ENCODE results near the gene SYNPR. TPM values are rescaled to one million over a fixed set of nuclear protein-coding genes. Genes with fewer than 3 reads are reported as not detected.

The SYNPR gene
- total RNA-seq, 2 experiments from 2014 or later: not detected

DNA sequence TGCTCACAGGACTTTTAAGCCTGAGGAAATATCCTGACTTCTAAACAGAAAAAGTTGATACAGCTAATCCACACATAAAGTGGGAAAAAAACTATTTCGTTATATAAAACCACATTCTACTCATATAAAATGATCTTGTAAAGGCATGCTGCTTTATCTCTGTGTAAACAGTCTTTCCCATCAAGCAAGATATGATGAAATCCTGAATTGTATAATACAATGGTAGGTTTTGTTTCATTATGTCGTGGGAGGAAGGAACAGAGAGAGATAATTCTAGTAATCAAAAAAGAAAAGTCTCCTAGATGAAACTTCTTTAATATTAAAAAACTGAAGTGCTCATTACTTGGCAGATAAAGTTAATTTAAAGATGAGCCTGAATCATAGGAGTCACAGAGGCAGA, 281.8 kb downstream of the SYNPR start:
- no peaks in the 10 kb centered on the region for H3K27me3 ChIP-seq (ENCODE audit: control insufficient read depth in 1 of 2, insufficient read depth in 2 of 2, low read length in 2 of 2)
- DNase-seq (no peak), ATAC-seq (ENCODE audit: poor library complexity) (no peak)
- ChIA-PET POLR2A (no interaction called here), CTCF (no interaction called here)
- Mint-ChIP-seq H3K9me3 (no peaks in the 10 kb centered on the region), H3K36me3 (ENCODE audit: low read depth) (no peaks in the 10 kb centered on the region), H3K27me3 (no peaks in the 10 kb centered on the region), H3K4me3 (no peak overlapping the region), H3K4me1 (ENCODE audit: low read depth) (no peaks in the 10 kb centered on the region), H3K27ac (no peak overlapping the region)
- H3K36me3 ChIP-seq (ENCODE audit: insufficient read depth, low read length): no peaks in the 10 kb centered on the region
- H3K27ac ChIP-seq (ENCODE audit: low read depth in 1 of 2, low read length in 2 of 2): no peak overlapping the region
- TF ChIP-seq, protein P1, sequence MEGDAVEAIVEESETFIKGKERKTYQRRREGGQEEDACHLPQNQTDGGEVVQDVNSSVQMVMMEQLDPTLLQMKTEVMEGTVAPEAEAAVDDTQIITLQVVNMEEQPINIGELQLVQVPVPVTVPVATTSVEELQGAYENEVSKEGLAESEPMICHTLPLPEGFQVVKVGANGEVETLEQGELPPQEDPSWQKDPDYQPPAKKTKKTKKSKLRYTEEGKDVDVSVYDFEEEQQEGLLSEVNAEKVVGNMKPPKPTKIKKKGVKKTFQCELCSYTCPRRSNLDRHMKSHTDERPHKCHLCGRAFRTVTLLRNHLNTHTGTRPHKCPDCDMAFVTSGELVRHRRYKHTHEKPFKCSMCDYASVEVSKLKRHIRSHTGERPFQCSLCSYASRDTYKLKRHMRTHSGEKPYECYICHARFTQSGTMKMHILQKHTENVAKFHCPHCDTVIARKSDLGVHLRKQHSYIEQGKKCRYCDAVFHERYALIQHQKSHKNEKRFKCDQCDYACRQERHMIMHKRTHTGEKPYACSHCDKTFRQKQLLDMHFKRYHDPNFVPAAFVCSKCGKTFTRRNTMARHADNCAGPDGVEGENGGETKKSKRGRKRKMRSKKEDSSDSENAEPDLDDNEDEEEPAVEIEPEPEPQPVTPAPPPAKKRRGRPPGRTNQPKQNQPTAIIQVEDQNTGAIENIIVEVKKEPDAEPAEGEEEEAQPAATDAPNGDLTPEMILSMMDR (IDR thresholded peaks at IDR 0.05): no peak
- H3K9me3 ChIP-seq (ENCODE audit: control insufficient read depth in 1 of 2, insufficient read depth in 1 of 2, low read length in 2 of 2): no peaks in the 10 kb centered on the region
- intact Hi-C loops (cut with DNase I, micrococcal nuclease): no loop called here
- H3K4me1 ChIP-seq (ENCODE audit: insufficient read depth, low read length): no peaks in the 10 kb centered on the region
- no peak overlapping the region for H3K4me3 ChIP-seq (ENCODE audit: low read length)

DNA sequence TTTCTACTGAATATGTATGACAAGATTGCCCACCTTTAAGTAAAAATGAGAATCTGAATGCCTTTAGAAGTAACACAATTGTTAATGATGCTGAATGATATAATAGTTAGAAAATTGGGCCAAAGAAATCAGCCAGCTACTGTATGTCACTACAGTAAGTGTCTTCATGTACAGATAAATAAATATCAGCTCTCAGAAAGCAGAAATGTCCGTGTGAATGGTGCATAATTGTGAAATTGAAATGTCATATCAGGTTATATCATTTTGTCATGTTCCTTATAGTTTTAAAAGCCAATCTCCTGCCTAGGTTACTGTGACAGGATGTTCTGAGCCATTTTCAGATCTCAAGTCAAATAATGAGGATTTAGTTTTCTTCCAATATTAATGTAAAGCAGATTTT, 283.8 kb downstream of the SYNPR start:
- no peaks in the 10 kb centered on the region for H3K9me3 Mint-ChIP-seq
- POLR2A ChIA-PET: no interaction called here
- no peak overlapping the region for H3K4me3 ChIP-seq (ENCODE audit: low read length)

DNA sequence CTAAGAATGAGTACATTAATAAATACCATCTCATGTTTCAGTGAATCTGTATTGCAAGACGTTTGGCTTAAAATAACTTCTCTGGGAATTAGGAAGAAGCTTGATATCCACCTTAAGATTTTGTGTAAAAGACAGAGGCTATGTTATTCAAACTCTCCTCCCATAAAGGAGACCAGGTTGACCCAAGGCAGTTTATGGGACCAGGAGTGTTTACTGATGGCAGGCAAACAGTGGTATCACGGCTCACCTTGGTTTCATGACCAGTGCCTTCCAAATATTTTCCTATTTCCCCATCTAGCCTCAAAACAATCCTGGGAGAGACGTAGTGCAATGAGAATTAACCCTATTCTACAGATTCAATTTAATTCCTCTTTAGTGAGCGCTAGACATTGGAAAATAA, 284.2 kb downstream of the SYNPR start:
- no peak overlapping the region for H3K27ac Mint-ChIP-seq
- TF ChIP-seq, protein P1 (IDR thresholded peaks at IDR 0.05): no peak
- H3K9me3 Mint-ChIP-seq: no peaks in the 10 kb centered on the region
- no peak for DNase-seq
- ChIA-PET POLR2A (no interaction called here), CTCF (no interaction called here)
- intact Hi-C loops (cut with DNase I, micrococcal nuclease): no loop called here
- no peaks in the 10 kb centered on the region for H3K27me3 Mint-ChIP-seq
- Histone ChIP-seq H3K9me3 (ENCODE audit: control insufficient read depth in 1 of 2, insufficient read depth in 1 of 2, low read length in 2 of 2) (no peaks in the 10 kb centered on the region), H3K4me3 (ENCODE audit: low read length) (no peak overlapping the region), H3K27me3 (ENCODE audit: control insufficient read depth in 1 of 2, insufficient read depth in 2 of 2, low read length in 2 of 2) (no peaks in the 10 kb centered on the region), H3K27ac (ENCODE audit: low read depth in 1 of 2, low read length in 2 of 2) (no peak overlapping the region), H3K36me3 (ENCODE audit: insufficient read depth, low read length) (no peaks in the 10 kb centered on the region), H3K4me1 (ENCODE audit: insufficient read depth, low read length) (no peaks in the 10 kb centered on the region)
- H3K4me1 Mint-ChIP-seq (ENCODE audit: low read depth): no peaks in the 10 kb centered on the region
- ATAC-seq (ENCODE audit: poor library complexity): no peak
- no peaks in the 10 kb centered on the region for H3K36me3 Mint-ChIP-seq (ENCODE audit: low read depth)
- H3K4me3 Mint-ChIP-seq: no peak overlapping the region

More for the DNA sequence above, 283.8 kb downstream of the SYNPR start:
- no peak for ATAC-seq (ENCODE audit: poor library complexity)
- Histone ChIP-seq H3K9me3 (ENCODE audit: control insufficient read depth in 1 of 2, insufficient read depth in 1 of 2, low read length in 2 of 2) (no peaks in the 10 kb centered on the region), H3K27ac (ENCODE audit: low read depth in 1 of 2, low read length in 2 of 2) (no peak overlapping the region), H3K4me1 (ENCODE audit: insufficient read depth, low read length) (no peaks in the 10 kb centered on the region), H3K36me3 (ENCODE audit: insufficient read depth, low read length) (no peaks in the 10 kb centered on the region), H3K27me3 (ENCODE audit: control insufficient read depth in 1 of 2, insufficient read depth in 2 of 2, low read length in 2 of 2) (no peaks in the 10 kb centered on the region)
- Mint-ChIP-seq H3K4me3 (no peak overlapping the region), H3K27me3 (no peaks in the 10 kb centered on the region), H3K27ac (no peak overlapping the region), H3K4me1 (ENCODE audit: low read depth) (no peaks in the 10 kb centered on the region), H3K36me3 (ENCODE audit: low read depth) (no peaks in the 10 kb centered on the region)
- no peak for DNase-seq
- intact Hi-C loops (cut with DNase I, micrococcal nuclease): no loop called here
- TF ChIP-seq, protein P1 (IDR thresholded peaks at IDR 0.05): no peak
- CTCF ChIA-PET: no interaction called here
